Ectodermal cell (in vitro differentiated cells): ENCODE measurements around the gene DNM2.

ENCODE experiments used
- H3K27ac ChIP-seq: 2 replicates; pipeline ENCODE4 v1.7.0; 2013; ENCODE audit warnings: mild to moderate bottlenecking, low read depth, low read length; ENCODE audit not compliant: insufficient read depth, poor library complexity, severe bottlenecking
- H3K27me3 ChIP-seq: 2 replicates; pipeline ENCODE4 v1.7.0; 2013; ENCODE audit warnings: mild to moderate bottlenecking, low read length; ENCODE audit not compliant: insufficient read depth, control insufficient read depth, poor library complexity, severe bottlenecking
- H3K36me3 ChIP-seq: one replicate; pipeline ENCODE4 v1.7.0; 2013; ENCODE audit warnings: low read length; ENCODE audit not compliant: control insufficient read depth, insufficient read depth
- H3K4me1 ChIP-seq: one replicate; pipeline ENCODE4 v1.7.0; 2013; ENCODE audit warnings: low read length; ENCODE audit not compliant: control insufficient read depth, insufficient read depth
- H3K4me3 ChIP-seq: 2 replicates; pipeline ENCODE4 v1.7.0; 2013; ENCODE audit warnings: low read depth, low read length, control low read depth; ENCODE audit not compliant: insufficient read depth
- H3K9me3 ChIP-seq: 2 replicates; pipeline ENCODE4 v1.7.0; 2013; ENCODE audit warnings: mild to moderate bottlenecking, low read length, moderate library complexity; ENCODE audit not compliant: control insufficient read depth
- WGBS, 2 experiments: methylation state at CpG; one replicate each; pipeline ENCODE4 v1.1.7; 2013; ENCODE audit warnings: missing lambda C conversion rate in 2 of 2; 5-methylcytosine and 5-hydroxymethylcytosine counted together

DNM2 gene

GRCh38 chr19:10769533-10770491, 51.9 kb downstream of the DNM2 start:
- Histone ChIP-seq H3K4me1 (no peaks in the 10 kb centered on the region), H3K27ac (no peak overlapping the region), H3K4me3 (no peak overlapping the region), H3K27me3 (no peaks in the 10 kb centered on the region), H3K9me3 (no peaks in the 10 kb centered on the region), H3K36me3 (peaks cover 12% of the 10 kb centered on the region)
- 86 to 88% methylated on average over 21 of the region's 21 CpGs for whole genome bisulfite sequencing, 2 experiments

- Histone ChIP-seq H3K27me3 (no peaks in the 10 kb centered on the region), H3K4me3 (no peak overlapping the region), H3K9me3 (no peaks in the 10 kb centered on the region), H3K36me3 (peaks cover 12% of the 10 kb centered on the region), H3K27ac (no peak overlapping the region), H3K4me1 (no peaks in the 10 kb centered on the region)
- WGBS, 2 experiments = 89 to 96% methylated on average over 3 of the region's 3 CpGs
Observed at GRCh38 chr19:10773969-10774368, 56.1 kb downstream of the DNM2 start.

GRCh38 chr19:10774893-10775292, 57.0 kb downstream of the DNM2 start:
- 92 to 93% methylated on average over 6 of the region's 6 CpGs for WGBS, 2 experiments
- Histone ChIP-seq H3K9me3 (no peaks in the 10 kb centered on the region), H3K36me3 (peaks cover 12% of the 10 kb centered on the region), H3K27ac (no peak overlapping the region), H3K27me3 (no peaks in the 10 kb centered on the region), H3K4me1 (no peaks in the 10 kb centered on the region), H3K4me3 (no peak overlapping the region)

GRCh38 chr19:10776900-10777650, 59.2 kb downstream of the DNM2 start:
- no peak overlapping the region for H3K27ac ChIP-seq
- H3K4me3 ChIP-seq = no peak overlapping the region
- no peaks in the 10 kb centered on the region for H3K27me3 ChIP-seq
- no peaks in the 10 kb centered on the region for H3K9me3 ChIP-seq
- H3K36me3 ChIP-seq = peaks cover 16% of the 10 kb centered on the region
- H3K4me1 ChIP-seq = no peaks in the 10 kb centered on the region
- 92 to 94% methylated on average over 14 of the region's 14 CpGs for WGBS, 2 experiments

GRCh38 chr19:10780368-10780767, 62.5 kb downstream of the DNM2 start:
- Histone ChIP-seq H3K9me3 (no peaks in the 10 kb centered on the region), H3K36me3 (peaks cover 26% of the 10 kb centered on the region), H3K4me1 (no peaks in the 10 kb centered on the region), H3K27ac (no peak overlapping the region), H3K4me3 (no peak overlapping the region), H3K27me3 (no peaks in the 10 kb centered on the region)
- WGBS, 2 experiments = 95% methylated on average over 6 of the region's 6 CpGs

- Histone ChIP-seq H3K27me3 (no peaks in the 10 kb centered on the region), H3K36me3 (peaks cover 47% of the 10 kb centered on the region), H3K4me3 (no peak overlapping the region), H3K27ac (no peak overlapping the region), H3K9me3 (no peaks in the 10 kb centered on the region), H3K4me1 (no peaks in the 10 kb centered on the region)
- WGBS, 2 experiments = 97% methylated on average over 13 of the region's 13 CpGs
Observed at GRCh38 chr19:10782795-10783194, 64.9 kb downstream of the DNM2 start.

GRCh38 chr19:10784257-10784656, 66.4 kb downstream of the DNM2 start:
- H3K4me1 ChIP-seq = no peaks in the 10 kb centered on the region
- H3K9me3 ChIP-seq = no peaks in the 10 kb centered on the region
- WGBS, 2 experiments = 94 to 96% methylated on average over 10 of the region's 10 CpGs
- no peaks in the 10 kb centered on the region for H3K27me3 ChIP-seq
- H3K27ac ChIP-seq = no peak overlapping the region
- peaks cover 59% of the 10 kb centered on the region for H3K36me3 ChIP-seq
- no peak overlapping the region for H3K4me3 ChIP-seq

- no peak overlapping the region for H3K4me3 ChIP-seq
- H3K27ac ChIP-seq = no peak overlapping the region
- H3K9me3 ChIP-seq = no peaks in the 10 kb centered on the region
- 95% methylated on average over 8 of the region's 8 CpGs for WGBS, 2 experiments
- H3K36me3 ChIP-seq = peaks cover 50% of the 10 kb centered on the region
- H3K4me1 ChIP-seq = no peaks in the 10 kb centered on the region
- no peaks in the 10 kb centered on the region for H3K27me3 ChIP-seq
Observed at GRCh38 chr19:10788146-10788545, 70.3 kb downstream of the DNM2 start.

- H3K9me3 ChIP-seq = no peaks in the 10 kb centered on the region
- no peak overlapping the region for H3K27ac ChIP-seq
- peaks cover 52% of the 10 kb centered on the region for H3K36me3 ChIP-seq
- H3K4me3 ChIP-seq = no peak overlapping the region
- H3K27me3 ChIP-seq = no peaks in the 10 kb centered on the region
- 96% methylated on average over 10 of the region's 10 CpGs for WGBS, 2 experiments
- no peaks in the 10 kb centered on the region for H3K4me1 ChIP-seq
Observed at GRCh38 chr19:10789866-10790265, 72.0 kb downstream of the DNM2 start.

GRCh38 chr19:10796653-10797052, 78.8 kb downstream of the DNM2 start:
- H3K27me3 ChIP-seq = no peaks in the 10 kb centered on the region
- no peak overlapping the region for H3K27ac ChIP-seq
- peaks cover 32% of the 10 kb centered on the region for H3K36me3 ChIP-seq
- H3K4me3 ChIP-seq = no peak overlapping the region
- H3K9me3 ChIP-seq = no peaks in the 10 kb centered on the region
- WGBS, 2 experiments = 94 to 97% methylated on average over 19 of the region's 19 CpGs
- H3K4me1 ChIP-seq = no peaks in the 10 kb centered on the region
